ENCODE measurements around the gene POTEJ.
"Not testable (repeated sequence)": the region's sequence is repeated elsewhere in the genome, so short reads cannot be mapped to it uniquely, and the experiment has no call there.

Gene POTEJ

GRCh38 chr2:130611140-130611539, at the start of gene POTEJ:
Gene POTEJ (plus strand): TSS chr2:130611440. CDS start chr2:130611533, 93 bp downstream.
- DNase-seq (ENCODE audit: low read depth): not testable (repeated sequence)

- DNase-seq (ENCODE audit: low read depth): not testable (repeated sequence)
Measured at GRCh38 chr2:130566165-130566564, 45.1 kb upstream of the POTEJ start.

GRCh38 chr2:130571929-130572328, 39.3 kb upstream of the POTEJ start:
- not testable (repeated sequence) for DNase-seq (ENCODE audit: low read depth)

- not testable (repeated sequence) for DNase-seq (ENCODE audit: low read depth)
Measured at GRCh38 chr2:130574230-130574629, 37.0 kb upstream of the POTEJ start.

- DNase-seq (ENCODE audit: low read depth): not testable (repeated sequence)
Measured at GRCh38 chr2:130576209-130576784, 34.9 kb upstream of the POTEJ start.

- DNase-seq (ENCODE audit: low read depth): not testable (repeated sequence)
Measured at GRCh38 chr2:130577559-130577958, 33.7 kb upstream of the POTEJ start.

GRCh38 chr2:130579121-130579520, 32.1 kb upstream of the POTEJ start:
- DNase-seq (ENCODE audit: low read depth): not testable (repeated sequence)

- not testable (repeated sequence) for DNase-seq (ENCODE audit: low read depth)
Measured at GRCh38 chr2:130581491-130581890, 29.7 kb upstream of the POTEJ start.

- not testable (repeated sequence) for DNase-seq (ENCODE audit: low read depth)
Measured at GRCh38 chr2:130582970-130583369, 28.3 kb upstream of the POTEJ start.

GRCh38 chr2:130583582-130583981, 27.7 kb upstream of the POTEJ start:
- not testable (repeated sequence) for DNase-seq (ENCODE audit: low read depth)

GRCh38 chr2:130584726-130585125, 26.5 kb upstream of the POTEJ start:
- not testable (repeated sequence) for DNase-seq (ENCODE audit: low read depth)

GRCh38 chr2:130588688-130589458, 22.4 kb upstream of the POTEJ start:
- DNase-seq (ENCODE audit: low read depth): not testable (repeated sequence)

GRCh38 chr2:130590170-130590841, 20.9 kb upstream of the POTEJ start:
- not testable (repeated sequence) for DNase-seq (ENCODE audit: low read depth)

- not testable (repeated sequence) for DNase-seq (ENCODE audit: low read depth)
Measured at GRCh38 chr2:130590842-130591359, 20.3 kb upstream of the POTEJ start.

- DNase-seq (ENCODE audit: low read depth): not testable (repeated sequence)
Measured at GRCh38 chr2:130592791-130593414, 18.3 kb upstream of the POTEJ start.

GRCh38 chr2:130594011-130594410, 17.2 kb upstream of the POTEJ start:
- not testable (repeated sequence) for DNase-seq (ENCODE audit: low read depth)

GRCh38 chr2:130596757-130597156, 14.5 kb upstream of the POTEJ start:
- not testable (repeated sequence) for DNase-seq (ENCODE audit: low read depth)

GRCh38 chr2:130597994-130598393, 13.2 kb upstream of the POTEJ start:
- not testable (repeated sequence) for DNase-seq (ENCODE audit: low read depth)

GRCh38 chr2:130598463-130598862, 12.8 kb upstream of the POTEJ start:
- DNase-seq (ENCODE audit: low read depth): not testable (repeated sequence)

GRCh38 chr2:130599393-130599792, 11.8 kb upstream of the POTEJ start, which contains the start of gene CFC1:
Gene CFC1 (minus strand): TSS chr2:130599575. CDS start chr2:130599287, 288 bp downstream.
- not testable (repeated sequence) for DNase-seq (ENCODE audit: low read depth)

- not testable (repeated sequence) for DNase-seq (ENCODE audit: low read depth)
Measured at GRCh38 chr2:130599926-130600325, 11.3 kb upstream of the POTEJ start.

All from CMK (cell line).